AG09309 (cell line): ENCODE results near the gene ISM1.

ENCODE experiments used
- DNase-seq: peaks from one replicate; pipeline ENCODE4 v3.0.0-alpha.2; 2010; ENCODE audit warnings: low read depth
- H3K4me3 ChIP-seq: 2 replicates; pipeline ENCODE4 v1.5.1; 2011; ENCODE audit warnings: mild to moderate bottlenecking, low read depth, low read length, moderate library complexity; ENCODE audit not compliant: control insufficient read depth
- CTCF ChIP-seq: IDR thresholded peaks from 2 replicates; pipeline ENCODE4 v1.5.1; 2011; ENCODE audit warnings: mild to moderate bottlenecking, low read depth, low read length, inconsistent platforms; ENCODE audit not compliant: insufficient read depth, control insufficient read depth; ENCODE audit errors: missing control alignments

The ISM1 gene

GRCh38 chr20:13292201-13292885 lies 71.3 kb downstream of the ISM1 start:
- no peak overlapping the region for H3K4me3 ChIP-seq
- TF ChIP-seq CTCF: no peak
- no peak for DNase-seq

GRCh38 chr20:13294522-13294921 lies 73.4 kb downstream of the ISM1 start:
- DNase-seq: no peak
- no peak for TF ChIP-seq CTCF
- H3K4me3 ChIP-seq: no peak overlapping the region

- TF ChIP-seq CTCF: no peak
- no peak overlapping the region for H3K4me3 ChIP-seq
- DNase-seq: no peak
These were observed 74.6 kb downstream of the ISM1 start for GRCh38 chr20:13295637-13296036.

GRCh38 chr20:13296070-13296469 lies 75.0 kb downstream of the ISM1 start:
- H3K4me3 ChIP-seq: no peak overlapping the region
- no peak for DNase-seq
- TF ChIP-seq CTCF: no peak

GRCh38 chr20:13297147-13297899 lies 76.2 kb downstream of the ISM1 start:
- TF ChIP-seq CTCF: no peak
- no peak for DNase-seq
- H3K4me3 ChIP-seq: no peak overlapping the region

GRCh38 chr20:13298692-13299373 lies 77.8 kb downstream of the ISM1 start:
- TF ChIP-seq CTCF: no peak
- no peak for DNase-seq

More at GRCh38 chr20:13298692-13299373, 77.8 kb downstream of the ISM1 start:
- no peak overlapping the region for H3K4me3 ChIP-seq
